Adrenal gland (tissue), 5 donors: ENCODE data around the gene ARHGAP8.

Source experiments
- CTCF ChIP-seq, 6 experiments: fragments of 450-650 bp in 4 of 6; fragments of 200-600 bp in 2 of 6; sonication (generic) in 1 of 6; IDR thresholded peaks; 1 replicate in 5 of 6; 2 replicates in 1 of 6; pipeline versions ENCODE4 v1.5.1 to v1.8.0; 2016 to 2021; ENCODE audit warnings: antibody characterized with exemption in 6 of 6, mild to moderate bottlenecking in 2 of 6, moderate library complexity in 1 of 6
- POLR2A ChIP-seq, 2 donors: fragments of 450-650 bp; IDR thresholded peaks; one replicate each; pipeline ENCODE4 v1.6.1; 2017; ENCODE audit warnings: antibody characterized with exemption in 2 of 2, mild to moderate bottlenecking in 2 of 2, moderate library complexity in 1 of 2
- donor health status: DM: no; HTN: no; CAD: no.

GRCh38 chr22:44891791-44892190, 139.4 kb downstream of the ARHGAP8 start:
- TF ChIP-seq CTCF (IDR thresholded peaks at IDR 0.05) = no peak
- TF ChIP-seq POLR2A (IDR thresholded peaks at IDR 0.05) = no peak
